K562 (cell line): ENCODE results near the gene ARHGEF35. TPM values are rescaled to one million over a fixed set of nuclear protein-coding genes. Genes with fewer than 3 reads are reported as not detected.
"Not testable (repeated sequence)": the region's sequence is repeated elsewhere in the genome, so short reads cannot be mapped to it uniquely, and the experiment has no call there.

Source experiments
- ATAC-seq: fragments of 200-7000 bp; cut with Tn5 transposase; 3 replicates; pipeline ENCODE4 v1.9.1; 2020; ENCODE audit warnings: moderate library complexity
- Bru-seq: library from RNA; stranded (reverse); fragments of 400-500 nt; gene quantifications from one replicate; lab custom pipeline; 2021; lab: Mats Ljungman, UMichigan
- BruChase-seq, 2 experiments: library from RNA; stranded (reverse); fragments of 400-500 nt; gene quantifications; one replicate each; lab custom pipeline; 2021; lab: Mats Ljungman, UMichigan
- BruUV-seq: library from RNA; stranded (reverse); fragments of 400-500 nt; replicated peaks from 2 replicates; lab custom pipeline; 2021; lab: Mats Ljungman, UMichigan
- CTCF ChIA-PET: fragments of 300-600 bp; formaldehyde crosslinking; extraction: SDS; loops from one replicate; lab custom pipeline; 2021; ENCODE audit warnings: low intra/inter-chr PET ratio; lab: Yijun Ruan, JAX
- POLR2A ChIA-PET: fragments of 300-600, 350-650 bp; sonication (Branson Sonifier 250); formaldehyde crosslinking; extraction: SDS; loops from one replicate; lab custom pipeline; 2021; ENCODE audit warnings: antibody characterized with exemption, inconsistent platforms; lab: Yijun Ruan, JAX
- DNase-seq, 4 experiments: peaks; one replicate each; pipeline versions ENCODE4 v3.0.0 to v3.0.0-alpha.2; 2011 to 2018; ENCODE audit warnings: low spot score in 3 of 4, mixed read lengths in 3 of 4; ENCODE audit errors: extremely low read depth in 1 of 4
- FAIRE-seq: peaks from 2 replicates; lab custom pipeline; 2011; peaks lifted over from hg19 to GRCh38; lab: Jason Lieb, UNC
- H2AFZ ChIP-seq: 2 replicates; pipeline ENCODE4 v1.6.0; 2011; ENCODE audit warnings: low read depth, low read length, control low read depth, inconsistent platforms
- H3K27ac ChIP-seq: fragments of 200-600 bp; 3 replicates; pipeline ENCODE4 v1.8.0; 2011; ENCODE audit warnings: low read depth, mild to moderate bottlenecking, control low read depth, inconsistent platforms, low read length, moderate library complexity, mixed read lengths; ENCODE audit errors: extremely low read depth
- H3K27me3 ChIP-seq, 2 experiments: fragments of 300-600 bp in 1 of 2; 2 replicates in 1 of 2; 3 replicates in 1 of 2; pipeline versions ENCODE4 v1.6.0 to v1.8.0; 2011; ENCODE audit warnings: inconsistent platforms in 2 of 2, low read length in 2 of 2, mild to moderate bottlenecking in 1 of 2, mixed read lengths in 1 of 2, moderate library complexity in 1 of 2; ENCODE audit not compliant: control insufficient read depth in 2 of 2, insufficient read depth in 2 of 2
- H3K36me3 ChIP-seq: fragments of 300-600 bp; 3 replicates; pipeline ENCODE4 v1.8.0; 2011; ENCODE audit warnings: mild to moderate bottlenecking, low read length, inconsistent platforms; ENCODE audit not compliant: control insufficient read depth, insufficient read depth
- H3K4me1 ChIP-seq, 2 experiments: fragments of 200-600 bp in 1 of 2; replicated peaks in 1 of 2; 2 replicates in 1 of 2; 3 replicates in 1 of 2; pipeline versions ENCODE4 v1.5.1 to v1.8.0; 2011; ENCODE audit warnings: inconsistent platforms in 2 of 2, low read length in 2 of 2, mild to moderate bottlenecking in 1 of 2, mixed read lengths in 1 of 2, moderate library complexity in 1 of 2; ENCODE audit not compliant: control insufficient read depth in 2 of 2, insufficient read depth in 2 of 2
- H3K4me2 ChIP-seq: 2 replicates; pipeline ENCODE4 v1.6.1; 2011; ENCODE audit warnings: low read length, control low read depth, inconsistent platforms, mixed read lengths; ENCODE audit not compliant: insufficient read depth
- H3K4me3 ChIP-seq: fragments of 200-600 bp; sonication (generic), shearing (Covaris generic); 2 replicates; pipeline ENCODE4 v1.5.1; 2016; ENCODE audit warnings: control low read depth, inconsistent platforms
- H3K79me2 ChIP-seq: fragments of 200-600 bp; 3 replicates; pipeline ENCODE4 v1.8.0; 2011; ENCODE audit warnings: low read length, inconsistent platforms; ENCODE audit not compliant: control insufficient read depth, insufficient read depth
- H3K9ac ChIP-seq, 2 experiments: 2 replicates each; pipeline versions ENCODE4 v1.6.0 to v1.6.1; 2011; ENCODE audit warnings: low read depth in 2 of 2, low read length in 2 of 2, control low read depth in 1 of 2, inconsistent platforms in 1 of 2, mild to moderate bottlenecking in 1 of 2, mixed read lengths in 1 of 2; ENCODE audit not compliant: insufficient read depth in 1 of 2
- H3K9me1 ChIP-seq: one replicate; pipeline ENCODE4 v1.6.0; 2011; ENCODE audit warnings: inconsistent platforms, mild to moderate bottlenecking, low read length, moderate library complexity; ENCODE audit not compliant: control insufficient read depth, insufficient read depth
- H3K9me3 ChIP-seq: replicated peaks from 2 replicates; pipeline ENCODE4 v1.5.1; 2011; ENCODE audit warnings: low read depth, low read length, inconsistent platforms; ENCODE audit not compliant: control insufficient read depth, insufficient read depth
- H4K20me1 ChIP-seq: replicated peaks from 2 replicates; pipeline ENCODE4 v1.6.1; 2011; ENCODE audit warnings: low read length, inconsistent platforms, mixed read lengths; ENCODE audit not compliant: control insufficient read depth, insufficient read depth
- WGBS: fragments of 100-300 bp; shearing (Covaris generic); methylation state at CpG from one replicate; pipeline ENCODE4 v1.1.6; 2016; ENCODE audit warnings: low coverage, mixed read lengths; ENCODE audit not compliant: insufficient coverage; ENCODE audit errors: missing lambda C conversion rate; 5-methylcytosine and 5-hydroxymethylcytosine counted together
- in situ Hi-C: fragments of 300-500 bp; cut with MboI; formaldehyde crosslinking; loops from 4 replicates; pipeline ENCODE4 v1.15.0; 2018; ENCODE audit warnings: inconsistent platforms, mixed read lengths
- intact Hi-C: fragments of 100-400 bp; cut with micrococcal nuclease; formaldehyde crosslinking; loops from 2 replicates; pipeline ENCODE4 v1.14.2; 2022
- long read RNA-seq, 3 experiments: library from polyadenylated mRNA in 2 of 3; library from RNA in 1 of 3; unstranded in 2 of 3; stranded (forward) in 1 of 3; transcript quantifications; one replicate each; pipeline ENCODE4 v2.0.0, GENCODE V29; 2019 to 2022
- polyA minus RNA-seq, 3 experiments: library from RNA; depleted of rRNA, polyadenylated mRNA; stranded (reverse); fragments of >200 nt; gene quantifications; 2 replicates each; pipeline ENCODE4 v1.2.3, GENCODE V29; 2011
- polyA plus RNA-seq, 8 experiments: library from polyadenylated mRNA; depleted of rRNA in 4 of 8; stranded (reverse) in 5 of 8; unstranded in 3 of 8; fragments of >200 nt; fragmentation: Nextera tagmentation in 2 of 8; fragmentation: Illumina TruSeq in 1 of 8; extraction: Ambion mirVana in 2 of 8; extraction: Trizol in 1 of 8; gene quantifications; 2 replicates each; pipeline versions ENCODE4 v1.2.1 to v1.2.3, GENCODE V29; 2011 to 2014; ENCODE audit warnings: inconsistent platforms in 1 of 8, missing spikeins in 1 of 8
- total RNA-seq, 7 experiments: library from RNA; depleted of rRNA in 6 of 7; stranded (reverse); fragments of >200 nt in 6 of 7; fragmentation: Illumina TruSeq in 2 of 7; extraction: Trizol in 2 of 7; gene quantifications; 2 replicates each; pipeline versions ENCODE4 v1.2.1 to v1.2.3, GENCODE V29; 2011 to 2021; ENCODE audit warnings: low replicate concordance in 1 of 7

ARHGEF35 gene
- 0.46 and 1.7 TPM in 2 replicates for total RNA-seq (2011; cell fraction: chromatin; rRNA removed; ENCODE audit: low replicate concordance)
- 0.33 and 0.39 TPM in 2 replicates for total RNA-seq (2011; cell fraction: nucleolus; rRNA removed)
- total RNA-seq (2011; cell fraction: nucleoplasm; rRNA removed): 0.51 and 1.6 TPM in 2 replicates
- not detected in 2 replicates for total RNA-seq (2014; rRNA removed)
- total RNA-seq (2014; rRNA removed; fragmentation: Illumina TruSeq; extraction: Trizol): 0.22 and 0.36 TPM in 2 replicates
- total RNA-seq (2015; rRNA removed; fragmentation: Illumina TruSeq; extraction: Trizol): 0.30 and 0.33 TPM in 2 replicates
- total RNA-seq (2021): 0.22 and 0.49 TPM in 2 replicates
- polyA plus RNA-seq (2011; rRNA removed): 0.39 and 0.59 TPM in 2 replicates
- 0.07 and 0.10 TPM in 2 replicates for polyA plus RNA-seq (2011; cell fraction: cytosol; rRNA removed)
- polyA plus RNA-seq (2011; cell fraction: nucleus; rRNA removed): 0.08 and 0.11 TPM in 2 replicates
- 0.27 and 0.35 TPM in 2 replicates for polyA plus RNA-seq (2012)
- 0.21 TPM in 2 replicates for polyA plus RNA-seq (2014; fragmentation: Illumina TruSeq; extraction: Trizol)
- not detected for polyA plus RNA-seq (2014; fragmentation: Nextera tagmentation; extraction: Ambion mirVana)
- 0.16 TPM in 1 of 2 replicates, not detected in the other for polyA plus RNA-seq (2014; rRNA removed)
- polyA minus RNA-seq (2011; rRNA and poly(A)+ RNA removed): 0.12 and 0.56 TPM in 2 replicates
- polyA minus RNA-seq (2011; cell fraction: cytosol; rRNA and poly(A)+ RNA removed): 0.57 TPM in 1 of 2 replicates, not detected in the other
- polyA minus RNA-seq (2011; cell fraction: nucleus; rRNA and poly(A)+ RNA removed): 0.94 and 1.2 TPM in 2 replicates
- percentile 13 among the genes with signal in this experiment for Bru-seq, nascent RNA
- BruChase-seq, experiment 1, labeled RNA remaining after a 2-hour chase: percentile 16 among the genes with signal in this experiment
- BruChase-seq, experiment 2, labeled RNA remaining after a 6-hour chase: percentile 9 among the genes with signal in this experiment
- long read RNA-seq, experiment 1: 0 reads
- long read RNA-seq, experiment 2: 0 reads
- long read RNA-seq, experiment 3: 0 reads

DNA sequence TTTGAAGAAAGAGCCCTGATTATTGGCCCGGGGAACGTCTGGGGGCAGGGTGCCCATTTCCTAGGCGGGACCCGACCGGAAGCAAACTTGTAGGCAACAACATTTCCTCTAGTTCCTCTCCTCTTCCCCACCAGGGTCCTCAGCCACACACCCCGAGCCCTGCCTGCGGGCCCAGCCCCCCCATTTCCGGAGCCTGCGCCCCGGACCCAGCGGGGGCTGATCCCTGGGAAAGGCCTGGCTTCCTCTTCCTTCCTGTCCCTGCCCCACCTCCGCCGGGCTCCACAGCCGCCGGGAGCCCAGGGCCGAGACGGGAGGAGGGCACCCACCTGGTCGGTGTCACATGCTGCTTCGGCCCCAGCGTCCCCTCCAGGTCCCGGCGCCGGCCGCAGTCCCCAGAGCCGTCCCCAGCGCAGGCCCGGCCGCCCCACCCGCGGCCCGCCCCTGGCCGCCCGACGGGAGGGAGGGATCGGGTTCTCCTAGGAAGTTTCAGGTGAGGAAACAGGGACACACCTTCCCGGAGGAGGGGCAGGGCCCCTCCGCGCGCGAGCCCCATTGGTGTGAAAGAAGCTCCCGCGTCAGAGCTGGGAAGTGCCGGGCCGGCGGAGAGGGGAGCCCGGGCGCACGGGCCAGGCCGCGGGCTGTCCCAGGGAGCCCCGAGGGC is at the start of gene ARHGEF35:
Gene ARHGEF35, minus strand, starts transcription at position 622 of the 661 bp plus-strand sequence. CDS start 7,450 bp downstream, outside the sequence.
- H3K4me1 ChIP-seq, H3K9me3 ChIP-seq, H3K4me2 ChIP-seq, H3K36me3 ChIP-seq, H3K27ac ChIP-seq, H3K9ac ChIP-seq, H3K9me1 ChIP-seq, DNase-seq, H4K20me1 ChIP-seq, POLR2A ChIA-PET, H3K79me2 ChIP-seq, H2AFZ ChIP-seq, BruUV-seq, intact Hi-C loops, H3K4me3 ChIP-seq, CTCF ChIA-PET, FAIRE-seq, H3K27me3 ChIP-seq: not testable (repeated sequence)
- peak; percentile 46 for ATAC-seq
- in situ Hi-C loops: loop anchor here (5.0 kb wide), 1 partner anchor 157 kb away; no protein-coding TSS in a partner anchor
- no CpG with 5 or more reads among the region's 51 CpGs for WGBS

GRCh38 chr7:144245372-144245771 is 49.7 kb upstream of the ARHGEF35 start:
- intact Hi-C loops: not testable (repeated sequence)

GRCh38 chr7:144239365-144239764 is 43.7 kb upstream of the ARHGEF35 start, which contains the start of gene OR2A42:
Gene OR2A42, minus strand, starts transcription at chr7:144239605. Its CDS starts 6,762 bp downstream, at chr7:144232843.
- H3K27me3 ChIP-seq, CTCF ChIA-PET, H3K36me3 ChIP-seq, intact Hi-C loops, H3K27ac ChIP-seq, DNase-seq, POLR2A ChIA-PET, H3K4me2 ChIP-seq, H3K9me1 ChIP-seq, H4K20me1 ChIP-seq, H3K4me1 ChIP-seq, H3K4me3 ChIP-seq, H3K79me2 ChIP-seq, FAIRE-seq, H3K9ac ChIP-seq, BruUV-seq, ATAC-seq, H2AFZ ChIP-seq, in situ Hi-C loops, H3K9me3 ChIP-seq: not testable (repeated sequence)
- WGBS: 0% methylated on average over 1 of the region's 2 CpGs

More at GRCh38 chr7:144245372-144245771, 49.7 kb upstream of the ARHGEF35 start:
- H3K79me2 ChIP-seq, POLR2A ChIA-PET, H3K4me3 ChIP-seq, H3K9me1 ChIP-seq, H3K4me2 ChIP-seq, FAIRE-seq, DNase-seq, H4K20me1 ChIP-seq, H3K36me3 ChIP-seq, H3K27me3 ChIP-seq, H3K9me3 ChIP-seq, CTCF ChIA-PET, ATAC-seq, in situ Hi-C loops, H3K27ac ChIP-seq, H2AFZ ChIP-seq, BruUV-seq, H3K9ac ChIP-seq, H3K4me1 ChIP-seq: not testable (repeated sequence)
- no CpG with 5 or more reads among the region's 2 CpGs for WGBS
